ENCODE data around the gene ME3.
"Not testable (repeated sequence)": the region's sequence is repeated elsewhere in the genome, so short reads cannot be mapped to it uniquely, and the experiment has no call there.

DNA sequence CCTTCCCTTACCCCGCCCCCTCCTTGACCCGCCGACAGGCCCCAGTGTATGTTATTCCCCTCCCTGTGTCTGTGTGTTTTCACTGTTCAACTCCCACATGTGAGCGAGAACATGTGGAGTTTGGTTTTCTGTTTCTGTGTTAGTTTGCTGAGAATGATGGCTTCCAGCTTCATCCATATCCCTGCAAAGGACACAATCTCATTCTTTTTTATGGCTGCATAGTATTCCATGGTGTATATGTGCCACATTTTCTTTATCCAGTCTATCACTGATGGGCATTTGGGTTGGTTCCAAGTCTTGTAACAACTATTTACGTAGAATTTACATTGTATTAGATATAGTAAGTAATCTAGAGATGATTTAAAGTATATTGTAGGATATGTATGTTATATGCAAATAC, 149.9 kb downstream of the ME3 start:
- TF ChIP-seq, protein P1, sequence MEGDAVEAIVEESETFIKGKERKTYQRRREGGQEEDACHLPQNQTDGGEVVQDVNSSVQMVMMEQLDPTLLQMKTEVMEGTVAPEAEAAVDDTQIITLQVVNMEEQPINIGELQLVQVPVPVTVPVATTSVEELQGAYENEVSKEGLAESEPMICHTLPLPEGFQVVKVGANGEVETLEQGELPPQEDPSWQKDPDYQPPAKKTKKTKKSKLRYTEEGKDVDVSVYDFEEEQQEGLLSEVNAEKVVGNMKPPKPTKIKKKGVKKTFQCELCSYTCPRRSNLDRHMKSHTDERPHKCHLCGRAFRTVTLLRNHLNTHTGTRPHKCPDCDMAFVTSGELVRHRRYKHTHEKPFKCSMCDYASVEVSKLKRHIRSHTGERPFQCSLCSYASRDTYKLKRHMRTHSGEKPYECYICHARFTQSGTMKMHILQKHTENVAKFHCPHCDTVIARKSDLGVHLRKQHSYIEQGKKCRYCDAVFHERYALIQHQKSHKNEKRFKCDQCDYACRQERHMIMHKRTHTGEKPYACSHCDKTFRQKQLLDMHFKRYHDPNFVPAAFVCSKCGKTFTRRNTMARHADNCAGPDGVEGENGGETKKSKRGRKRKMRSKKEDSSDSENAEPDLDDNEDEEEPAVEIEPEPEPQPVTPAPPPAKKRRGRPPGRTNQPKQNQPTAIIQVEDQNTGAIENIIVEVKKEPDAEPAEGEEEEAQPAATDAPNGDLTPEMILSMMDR (conservative IDR thresholded peaks at IDR 0.05; ENCODE audit: low read depth, low read length): not testable (repeated sequence)
- TF ChIP-seq EZH2 (IDR thresholded peaks at IDR 0.05; ENCODE audit: low read length, unreplicated experiment); EZH2phosphoT487 (IDR thresholded peaks at IDR 0.05; ENCODE audit: borderline replicate concordance, low read length): not testable (repeated sequence)
